Common myeloid progenitor, CD34-positive (primary cell): Measurements from ENCODE around the gene C11orf91.

Source experiments
- CTCF ChIA-PET: fragments of 350-600 bp; sonication (Branson Sonifier 250); formaldehyde crosslinking; loops from one replicate; lab custom pipeline; 2021; ENCODE audit warnings: antibody characterized with exemption; lab: Charles Lee
- POLR2A ChIA-PET: fragments of 350-600 bp; sonication (Branson Sonifier 250); formaldehyde crosslinking; loops from one replicate; lab custom pipeline; 2021; ENCODE audit warnings: antibody characterized with exemption; lab: Charles Lee
- DNase-seq, 3 donors: peaks; one replicate each; pipeline versions ENCODE4 v3.0.0 to v3.0.0-alpha.2; 2013
- H3K27ac ChIP-seq, 2 experiments: 1 replicate in 1 of 2; 2 replicates in 1 of 2; pipeline ENCODE4 v1.7.0; 2013; ENCODE audit warnings: inconsistent platforms in 2 of 2, low read length in 2 of 2, mild to moderate bottlenecking in 2 of 2, low read depth in 1 of 2, moderate library complexity in 1 of 2; ENCODE audit not compliant: severe bottlenecking in 2 of 2, insufficient read depth in 1 of 2, poor library complexity in 1 of 2
- H3K27me3 ChIP-seq, 5 experiments: replicated peaks in 2 of 5; 1 replicate in 3 of 5; 2 replicates in 2 of 5; pipeline versions ENCODE4 v1.6.1 to v1.7.0; 2013; ENCODE audit warnings: low read length in 4 of 5, mild to moderate bottlenecking in 2 of 5, moderate library complexity in 2 of 5, inconsistent platforms in 1 of 5; ENCODE audit not compliant: insufficient read depth in 5 of 5, control insufficient read depth in 4 of 5
- H3K36me3 ChIP-seq, 4 experiments: 1 replicate in 2 of 4; 2 replicates in 2 of 4; pipeline versions ENCODE4 v1.6.1 to v1.7.0; 2013; ENCODE audit warnings: low read length in 3 of 4, control low read depth in 1 of 4, mild to moderate bottlenecking in 1 of 4; ENCODE audit not compliant: control insufficient read depth in 4 of 4, insufficient read depth in 4 of 4
- H3K4me1 ChIP-seq, 4 experiments: 1 replicate in 3 of 4; 2 replicates in 1 of 4; pipeline versions ENCODE4 v1.6.1 to v1.7.1; 2013; ENCODE audit warnings: low read length in 3 of 4, mild to moderate bottlenecking in 3 of 4, control low read depth in 1 of 4, inconsistent platforms in 1 of 4, moderate library complexity in 1 of 4; ENCODE audit not compliant: control insufficient read depth in 4 of 4, insufficient read depth in 4 of 4; ENCODE audit errors: control extremely low read depth in 1 of 4
- H3K4me3 ChIP-seq, 7 experiments: 1 replicate in 4 of 7; 2 replicates in 3 of 7; pipeline versions ENCODE4 v1.5.1 to v1.7.0; 2013; ENCODE audit warnings: mild to moderate bottlenecking in 7 of 7, low read length in 6 of 7, moderate library complexity in 6 of 7, inconsistent platforms in 2 of 7, low read depth in 2 of 7, control low read depth in 1 of 7; ENCODE audit not compliant: insufficient read depth in 4 of 7, control insufficient read depth in 1 of 7; ENCODE audit errors: extremely low read depth in 1 of 7
- H3K9me3 ChIP-seq, 5 experiments: 1 replicate in 4 of 5; 2 replicates in 1 of 5; pipeline versions ENCODE4 v1.6.1 to v1.7.1; 2013; ENCODE audit warnings: low read length in 4 of 5, mild to moderate bottlenecking in 2 of 5, inconsistent platforms in 1 of 5, low read depth in 1 of 5, moderate library complexity in 1 of 5; ENCODE audit not compliant: control insufficient read depth in 4 of 5, insufficient read depth in 2 of 5; ENCODE audit errors: control extremely low read depth in 1 of 5
- WGBS: methylation state at CpG from one replicate; pipeline ENCODE4 v1.1.5; 2013; ENCODE audit not compliant: insufficient coverage; 5-methylcytosine and 5-hydroxymethylcytosine counted together

Gene C11orf91

GRCh38 chr11:33655842-33656600 lies 44.6 kb downstream of the C11orf91 start:
- POLR2A ChIA-PET: no interaction called here
- H3K27ac ChIP-seq: no peak overlapping the region

GRCh38 chr11:33654594-33654993 lies 46.0 kb downstream of the C11orf91 start:
- POLR2A ChIA-PET: no interaction called here
- peaks cover 0 to 7% (median 2%) of the 10 kb centered on the region in 5 experiments for H3K27me3 ChIP-seq
- WGBS: 89% methylated on average over 4 of the region's 6 CpGs
- no peaks in the 10 kb centered on the region for H3K4me1 ChIP-seq
- H3K9me3 ChIP-seq: no peaks in the 10 kb centered on the region
- no peaks in the 10 kb centered on the region for H3K36me3 ChIP-seq
- DNase-seq: no peak
- no peak overlapping the region for H3K4me3 ChIP-seq
- H3K27ac ChIP-seq: no peak overlapping the region
- CTCF ChIA-PET: no interaction called here

More at GRCh38 chr11:33655842-33656600, 44.6 kb downstream of the C11orf91 start:
- no peaks in the 10 kb centered on the region for H3K9me3 ChIP-seq
- no peaks in the 10 kb centered on the region for H3K36me3 ChIP-seq
- DNase-seq: no peak
- H3K4me3 ChIP-seq: no peak overlapping the region
- peaks cover 0 to 5% (median 0%) of the 10 kb centered on the region in 5 experiments for H3K27me3 ChIP-seq
- H3K4me1 ChIP-seq: no peaks in the 10 kb centered on the region
- 95% methylated on average over 10 of the region's 11 CpGs for WGBS
- CTCF ChIA-PET: no interaction called here

- peaks cover 0 to 7% (median 2%) of the 10 kb centered on the region in 5 experiments for H3K27me3 ChIP-seq
- CTCF ChIA-PET: no interaction called here
These were observed 47.7 kb downstream of the C11orf91 start for GRCh38 chr11:33652930-33653329.

GRCh38 chr11:33652431-33652830 lies 48.2 kb downstream of the C11orf91 start:
- H3K9me3 ChIP-seq: no peaks in the 10 kb centered on the region
- H3K27me3 ChIP-seq: peaks cover 0 to 7% (median 2%) of the 10 kb centered on the region in 5 experiments
- H3K4me3 ChIP-seq: no peak overlapping the region
- ChIA-PET CTCF (no interaction called here), POLR2A (no interaction called here)
- H3K27ac ChIP-seq: no peak overlapping the region
- no peaks in the 10 kb centered on the region for H3K4me1 ChIP-seq
- WGBS: 67% methylated on average over 1 of the region's 1 CpG
- H3K36me3 ChIP-seq: no peaks in the 10 kb centered on the region
- DNase-seq: no peak

More at GRCh38 chr11:33652930-33653329, 47.7 kb downstream of the C11orf91 start:
- H3K9me3 ChIP-seq: no peaks in the 10 kb centered on the region
- no peaks in the 10 kb centered on the region for H3K4me1 ChIP-seq
- POLR2A ChIA-PET: no interaction called here
- DNase-seq: no peak
- H3K4me3 ChIP-seq: no peak overlapping the region
- H3K36me3 ChIP-seq: no peaks in the 10 kb centered on the region
- H3K27ac ChIP-seq: no peak overlapping the region
- 100% methylated on average over 2 of the region's 3 CpGs for WGBS

GRCh38 chr11:33651990-33652389 lies 48.6 kb downstream of the C11orf91 start:
- Histone ChIP-seq H3K27ac (no peak overlapping the region), H3K36me3 (no peaks in the 10 kb centered on the region), H3K27me3 (peaks cover 0 to 7% (median 2%) of the 10 kb centered on the region in 5 experiments), H3K4me1 (no peaks in the 10 kb centered on the region), H3K4me3 (no peak overlapping the region), H3K9me3 (no peaks in the 10 kb centered on the region)
- DNase-seq: no peak
- CTCF ChIA-PET: no interaction called here
- POLR2A ChIA-PET: no interaction called here
- 89% methylated on average over 6 of the region's 6 CpGs for WGBS

- H3K4me1 ChIP-seq: no peaks in the 10 kb centered on the region
- H3K4me3 ChIP-seq: no peak overlapping the region
- POLR2A ChIA-PET: no interaction called here
- H3K27me3 ChIP-seq: peaks cover 0 to 7% (median 2%) of the 10 kb centered on the region in 5 experiments
- WGBS: 90% methylated on average over 2 of the region's 4 CpGs
- CTCF ChIA-PET: no interaction called here
- H3K36me3 ChIP-seq: no peaks in the 10 kb centered on the region
- DNase-seq: no peak
- no peaks in the 10 kb centered on the region for H3K9me3 ChIP-seq
- H3K27ac ChIP-seq: no peak overlapping the region
These were observed 49.1 kb downstream of the C11orf91 start for GRCh38 chr11:33651555-33651954.

- Histone ChIP-seq H3K4me3 (no peak overlapping the region), H3K4me1 (no peaks in the 10 kb centered on the region), H3K27ac (no peak overlapping the region), H3K36me3 (no peaks in the 10 kb centered on the region), H3K9me3 (no peaks in the 10 kb centered on the region), H3K27me3 (peaks cover 0 to 9% (median 2%) of the 10 kb centered on the region in 5 experiments)
- WGBS: 100% methylated on average over 3 of the region's 4 CpGs
- POLR2A ChIA-PET: no interaction called here
- no peak for DNase-seq
- CTCF ChIA-PET: no interaction called here
These were observed 50.7 kb downstream of the C11orf91 start for GRCh38 chr11:33649944-33650343.
